GM18951 (cell line): ENCODE data around the gene DAZAP2.
A peak's percentile ranks its signal among the peaks of the same experiment; 100 is the strongest.

Experiments
- POLR2A ChIP-seq: IDR thresholded peaks from 4 replicates; pipeline ENCODE4 v1.6.1; 2011; ENCODE audit warnings: mild to moderate bottlenecking; ENCODE audit not compliant: insufficient read length, insufficient read depth; ENCODE audit errors: extremely low read depth
- in situ Hi-C: fragments of 300-500 bp; cut with MboI; formaldehyde crosslinking; loops from one replicate; pipeline ENCODE4 v1.12.0; 2022; ENCODE audit warnings: low sequenced_read_pairs, mixed read lengths, inconsistent platforms; ENCODE audit not compliant: unreplicated experiment

Gene DAZAP2

GRCh38 chr12:51238510-51239334 is at the start of gene DAZAP2:
DAZAP2 (plus strand) TSS chr12:51238826; CDS start chr12:51238908, 82 bp downstream.
- TF ChIP-seq POLR2A: peak; percentile 85
- in situ Hi-C loops: no loop called here

DNA sequence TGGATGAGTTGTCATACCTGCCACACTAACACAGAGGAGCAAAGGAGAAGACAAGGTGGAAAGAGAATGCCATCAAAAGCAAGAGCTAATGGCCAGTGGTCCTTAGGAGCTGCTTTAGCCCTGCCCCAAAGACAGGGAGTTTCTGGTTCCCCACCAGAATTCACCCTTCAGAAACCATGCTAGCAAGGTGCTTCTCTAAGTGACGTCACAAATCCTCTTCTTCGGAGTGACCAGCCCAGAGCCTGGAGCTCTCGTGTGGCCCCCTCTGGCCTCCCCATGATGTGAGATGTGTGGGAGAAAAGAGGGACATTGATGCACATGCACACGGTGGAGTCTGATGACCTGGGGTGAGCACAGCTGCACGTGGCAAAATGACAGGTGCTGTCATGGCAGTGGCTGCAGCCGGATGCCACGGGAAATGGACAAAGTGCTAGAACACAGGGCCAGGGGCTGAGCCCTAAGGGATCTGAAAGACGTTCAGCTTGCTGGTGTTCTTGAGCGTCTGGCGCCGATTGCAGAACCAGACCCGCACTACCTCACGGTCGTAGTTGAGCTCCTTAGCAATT is 48.8 kb upstream of the DAZAP2 start:
- no peak for TF ChIP-seq POLR2A
- in situ Hi-C loops: no loop called here

DNA sequence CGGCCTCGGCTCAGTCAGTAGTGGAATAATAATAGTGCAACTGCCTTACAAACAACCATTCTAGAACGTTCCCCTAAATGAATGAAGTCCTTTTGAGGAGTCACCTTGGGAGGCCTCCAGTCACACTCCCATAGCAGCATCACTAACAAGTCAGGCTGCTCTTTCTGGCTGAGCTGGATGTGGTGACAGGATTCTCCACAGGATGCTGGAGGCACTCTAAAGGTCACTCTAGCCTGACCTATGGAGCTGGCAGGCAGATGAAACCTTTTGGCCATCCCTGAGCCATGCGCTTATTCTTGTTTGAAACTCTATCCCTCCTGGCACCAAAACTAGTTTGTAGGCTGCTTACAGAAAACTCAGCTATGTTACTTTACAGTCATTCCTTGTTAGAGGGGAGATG is 47.8 kb upstream of the DAZAP2 start:
- TF ChIP-seq POLR2A: no peak
- in situ Hi-C loops: no loop called here

- no peak for TF ChIP-seq POLR2A
- in situ Hi-C loops: no loop called here
Observed at GRCh38 chr12:51191516-51192283, 46.9 kb upstream of the DAZAP2 start.

DNA sequence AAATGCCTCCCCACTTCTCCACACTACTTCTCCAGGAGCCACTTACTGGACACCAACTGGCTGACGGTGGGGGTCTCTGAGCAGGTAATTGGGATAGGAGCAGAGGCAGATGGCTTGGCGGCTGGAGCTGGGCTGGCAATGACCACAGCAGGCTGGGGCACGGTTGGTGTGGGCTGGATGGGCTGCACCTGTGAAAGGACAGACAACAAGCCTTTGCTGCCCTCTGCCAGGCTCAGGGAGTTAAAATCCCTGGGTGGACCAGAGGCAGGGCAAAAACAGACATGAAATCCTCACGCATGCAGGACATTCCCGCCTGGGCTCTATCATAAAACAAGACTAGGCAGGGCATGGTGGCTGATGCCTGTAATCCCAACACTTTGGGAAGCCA is 46.3 kb upstream of the DAZAP2 start:
- no peak for TF ChIP-seq POLR2A
- in situ Hi-C loops: no loop called here

GRCh38 chr12:51195841-51196240 is 42.8 kb upstream of the DAZAP2 start:
- TF ChIP-seq POLR2A: no peak
- in situ Hi-C loops: no loop called here

- no peak for TF ChIP-seq POLR2A
- in situ Hi-C loops: no loop called here
Observed at GRCh38 chr12:51196547-51196946, 42.1 kb upstream of the DAZAP2 start.

DNA sequence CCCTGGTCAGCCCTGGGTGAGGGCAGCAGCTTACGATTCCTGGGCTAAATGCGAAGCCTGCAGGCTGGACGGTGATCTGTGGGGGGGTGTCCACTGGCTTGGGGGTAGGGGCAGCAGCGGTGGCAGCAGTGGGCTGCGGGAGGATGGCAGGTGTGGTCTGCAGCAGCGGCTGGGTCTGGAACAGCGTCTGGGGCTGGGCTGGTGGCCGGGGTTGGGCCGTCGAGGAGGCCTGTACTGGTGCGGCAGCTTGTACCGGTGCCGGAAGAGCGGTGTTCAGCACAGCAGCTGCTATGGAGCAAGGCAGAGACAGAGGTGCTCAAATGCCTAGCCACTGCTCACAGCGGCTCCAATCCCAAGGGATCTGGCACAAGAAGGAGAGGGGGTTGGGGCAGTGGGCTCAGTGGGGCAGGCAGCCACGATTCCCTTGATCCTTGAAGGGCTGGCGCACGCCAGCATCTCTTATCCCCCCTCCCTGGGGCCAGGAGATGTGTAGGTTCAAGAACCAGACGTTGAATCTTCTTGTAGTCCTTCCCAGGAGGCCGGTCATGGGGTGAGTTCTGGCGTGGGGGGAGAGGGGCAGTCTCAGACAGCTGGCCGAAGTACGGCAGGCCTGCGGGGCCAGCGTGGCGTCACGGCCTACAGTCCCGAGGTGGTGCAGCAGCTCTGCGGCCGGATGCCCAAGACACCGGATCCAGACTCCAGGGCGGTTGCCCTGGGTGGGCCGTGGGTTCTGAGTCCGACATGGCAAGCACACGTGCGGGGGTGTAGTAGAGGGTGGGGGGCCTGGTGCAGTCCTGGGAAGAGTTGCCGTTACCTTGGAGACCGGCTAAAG is 40.7 kb upstream of the DAZAP2 start:
- in situ Hi-C loops: no loop called here
- no peak for TF ChIP-seq POLR2A

- no peak for TF ChIP-seq POLR2A
- in situ Hi-C loops: no loop called here
Observed at GRCh38 chr12:51198568-51199365, 39.9 kb upstream of the DAZAP2 start.

DNA sequence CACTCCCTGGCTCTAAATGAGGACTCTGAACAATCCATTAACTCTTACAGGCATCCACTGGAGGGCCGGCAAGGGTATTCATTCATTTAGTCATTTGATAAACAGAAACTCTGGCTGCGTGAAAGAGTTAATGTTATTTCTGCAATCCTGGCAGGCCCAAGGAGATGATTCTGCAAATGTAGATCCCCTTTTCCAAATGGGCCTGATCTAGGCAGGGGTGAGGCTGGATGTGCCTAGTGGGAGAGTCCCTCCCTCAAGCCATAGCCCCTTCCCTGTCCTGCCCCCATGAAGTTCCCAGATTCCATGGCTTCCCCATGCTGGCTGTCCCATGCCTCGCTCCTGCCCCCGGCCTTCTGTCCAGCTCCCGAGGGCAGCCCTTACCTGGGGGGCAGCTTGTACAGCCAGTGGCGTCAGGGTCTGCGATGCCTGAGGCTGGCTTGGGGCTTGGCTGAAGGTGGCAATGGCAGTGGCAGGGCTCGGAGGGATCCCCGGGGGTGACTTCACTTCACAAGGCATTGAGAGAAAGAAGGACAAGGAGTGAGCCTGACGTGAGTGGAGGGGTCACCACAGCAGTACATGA is 39.2 kb upstream of the DAZAP2 start:
- in situ Hi-C loops: no loop called here
- no peak for TF ChIP-seq POLR2A

- in situ Hi-C loops: no loop called here
- TF ChIP-seq POLR2A: no peak
Observed at GRCh38 chr12:51200156-51200555, 38.5 kb upstream of the DAZAP2 start.

DNA sequence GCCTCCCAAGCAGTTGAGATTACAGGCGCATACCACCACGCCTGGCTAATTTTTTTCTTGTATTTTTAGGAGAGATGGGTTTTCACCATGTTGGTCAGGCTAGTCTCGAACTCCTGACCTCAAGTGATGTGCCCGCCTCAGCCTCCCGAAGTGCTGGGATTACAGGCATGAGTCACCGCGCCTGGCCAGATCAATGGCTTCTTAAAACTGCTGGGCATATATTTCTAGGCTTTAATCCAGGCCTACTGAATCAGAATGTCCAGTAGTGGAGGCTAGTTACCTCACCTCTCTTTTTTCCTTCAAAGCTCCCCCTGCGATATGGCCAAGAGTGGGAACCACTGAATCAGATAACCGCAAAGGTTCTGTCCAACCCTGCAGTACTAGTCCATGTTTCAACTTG is 37.8 kb upstream of the DAZAP2 start:
- TF ChIP-seq POLR2A: no peak
- in situ Hi-C loops: no loop called here

- in situ Hi-C loops: no loop called here
- TF ChIP-seq POLR2A: no peak
Observed at GRCh38 chr12:51202718-51203117, 35.9 kb upstream of the DAZAP2 start.
